SK-N-SH treated with all-trans-retinoic acid at 6 μM for 48 hours (cell line): Measurements from ENCODE around the gene C2orf81.
"Not testable (repeated sequence)": the region's sequence is repeated elsewhere in the genome, so short reads cannot be mapped to it uniquely, and the experiment has no call there.

Source experiments
- ATAC-seq: fragments of 200-7000 bp; cut with Tn5 transposase; 3 replicates; pipeline ENCODE4 v1.9.1; 2020; ENCODE audit warnings: mild to moderate bottlenecking, moderate library complexity
- ARNTL ChIP-seq: fragments of 450-650 bp; formaldehyde crosslinking; IDR thresholded peaks from 2 replicates; pipeline ENCODE4 v1.5.0; 2020; ENCODE audit warnings: low read depth, mild to moderate bottlenecking, moderate library complexity, borderline replicate concordance
- BACH2 ChIP-seq: fragments of 250-450 bp; sonication (Bioruptor Pico); IDR thresholded peaks from 2 replicates; pipeline ENCODE4 v1.9.0; 2021; ENCODE audit warnings: mild to moderate bottlenecking, borderline replicate concordance
- CREB5 ChIP-seq: fragments of 250-450 bp; sonication (Bioruptor Pico); IDR thresholded peaks from 2 replicates; pipeline ENCODE4 v1.5.1; 2020; ENCODE audit warnings: low read depth, mild to moderate bottlenecking, moderate library complexity
- CSDC2 ChIP-seq: fragments of 250-450 bp; sonication (Bioruptor Pico); IDR thresholded peaks from 2 replicates; pipeline ENCODE4 v1.5.0; 2020; ENCODE audit warnings: mild to moderate bottlenecking, moderate library complexity
- CSRNP3 ChIP-seq: fragments of 250-450 bp; sonication (Bioruptor Pico); IDR thresholded peaks from 2 replicates; pipeline ENCODE4 v1.5.1; 2021; ENCODE audit warnings: mild to moderate bottlenecking, moderate library complexity
- ESRRG ChIP-seq: fragments of 250-450 bp; sonication (Bioruptor Pico); IDR thresholded peaks from 2 replicates; pipeline ENCODE4 v1.6.1; 2021; ENCODE audit warnings: mild to moderate bottlenecking
- GLIS3 ChIP-seq: fragments of 250-450 bp; sonication (Bioruptor Pico); IDR thresholded peaks from 2 replicates; pipeline ENCODE4 v1.5.0; 2020; ENCODE audit warnings: mild to moderate bottlenecking, moderate library complexity
- ISL1 ChIP-seq: fragments of 250-450 bp; sonication (Bioruptor Pico); IDR thresholded peaks from 2 replicates; pipeline ENCODE4 v2.1.2; 2022; ENCODE audit warnings: mild to moderate bottlenecking, moderate library complexity
- OSR1 ChIP-seq: fragments of 250-450 bp; sonication (Bioruptor Pico); IDR thresholded peaks from 2 replicates; pipeline ENCODE4 v1.8.0; 2022; ENCODE audit warnings: moderate library complexity, mild to moderate bottlenecking, inconsistent platforms
- POU6F1 ChIP-seq: fragments of 250-450 bp; sonication (Bioruptor Pico); IDR thresholded peaks from 2 replicates; pipeline ENCODE4 v1.8.0; 2021; ENCODE audit warnings: low read depth, mild to moderate bottlenecking, moderate library complexity, borderline replicate concordance
- RARB ChIP-seq: fragments of 250-450 bp; sonication (Bioruptor Pico); IDR thresholded peaks from 2 replicates; pipeline ENCODE4 v1.8.0; 2021; ENCODE audit warnings: mild to moderate bottlenecking, moderate library complexity
- SNAI2 ChIP-seq: fragments of 250-450 bp; sonication (Bioruptor Pico); IDR thresholded peaks from 2 replicates; pipeline ENCODE4 v1.5.0; 2020; ENCODE audit warnings: mild to moderate bottlenecking, moderate library complexity
- TOX ChIP-seq: fragments of 250-450 bp; sonication (Bioruptor Pico); IDR thresholded peaks from 2 replicates; pipeline ENCODE4 v1.8.0; 2021; ENCODE audit warnings: mild to moderate bottlenecking, moderate library complexity, borderline replicate concordance
- TSHZ2 ChIP-seq: fragments of 250-450 bp; sonication (Bioruptor Pico); IDR thresholded peaks from 2 replicates; pipeline ENCODE4 v1.5.0; 2020; ENCODE audit warnings: mild to moderate bottlenecking, moderate library complexity
- ZC3H10 ChIP-seq: fragments of 250-450 bp; sonication (Bioruptor Pico); IDR thresholded peaks from 2 replicates; pipeline ENCODE4 v1.5.1; 2021; ENCODE audit warnings: mild to moderate bottlenecking, moderate library complexity
- ZFP3 ChIP-seq: fragments of 250-450 bp; sonication (Bioruptor Pico); IDR thresholded peaks from 2 replicates; pipeline ENCODE4 v1.5.0; 2020; ENCODE audit warnings: mild to moderate bottlenecking, moderate library complexity
- ZFP30 ChIP-seq: fragments of 450-650 bp; formaldehyde crosslinking; IDR thresholded peaks from 2 replicates; pipeline ENCODE4 v1.5.0; 2022; ENCODE audit warnings: mild to moderate bottlenecking, moderate library complexity
- ZNF565 ChIP-seq: fragments of 450-650 bp; formaldehyde crosslinking; conservative IDR thresholded peaks from 2 replicates; pipeline ENCODE4 v1.5.0; 2020; ENCODE audit warnings: low read depth, mild to moderate bottlenecking, moderate library complexity
- ZNF70 ChIP-seq: fragments of 450-650 bp; formaldehyde crosslinking; IDR thresholded peaks from 2 replicates; pipeline ENCODE4 v1.5.0; 2020; ENCODE audit warnings: mild to moderate bottlenecking, moderate library complexity
- ZNF8 ChIP-seq: fragments of 450-650 bp; formaldehyde crosslinking; IDR thresholded peaks from 2 replicates; pipeline ENCODE4 v1.5.0; 2020; ENCODE audit warnings: mild to moderate bottlenecking, moderate library complexity

Gene C2orf81

GRCh38 chr2:74444498-74445318, 23.3 kb upstream of the C2orf81 start:
- TF ChIP-seq ZNF565 (CRISPR knock-in tag) (no peak), ESRRG (CRISPR knock-in tag) (no peak), ARNTL (no peak), RARB (CRISPR knock-in tag) (no peak), BACH2 (no peak), ISL1 (no peak), SNAI2 (CRISPR knock-in tag) (no peak), TSHZ2 (CRISPR knock-in tag) (no peak), ZNF70 (no peak), OSR1 (CRISPR knock-in tag) (no peak), POU6F1 (CRISPR knock-in tag) (no peak)
- no peak for ATAC-seq

GRCh38 chr2:74442483-74443297, 21.3 kb upstream of the C2orf81 start:
- not testable (repeated sequence) for ATAC-seq

GRCh38 chr2:74441690-74442482, 20.5 kb upstream of the C2orf81 start, which contains the start of gene RTKN:
Gene RTKN (minus strand): TSS chr2:74441937. CDS start chr2:74441816, 121 bp downstream.
- no peak for ATAC-seq
- TF ChIP-seq POU6F1 (CRISPR knock-in tag) (no peak), SNAI2 (CRISPR knock-in tag) (no peak), GLIS3 (no peak), TOX (CRISPR knock-in tag) (no peak), ZNF70 (no peak), RARB (CRISPR knock-in tag) (no peak), ZFP30 (no peak), CREB5 (CRISPR knock-in tag) (no peak), TSHZ2 (CRISPR knock-in tag) (no peak), CSDC2 (CRISPR knock-in tag) (no peak), ZFP3 (CRISPR knock-in tag) (no peak), BACH2 (no peak), CSRNP3 (CRISPR knock-in tag) (no peak), OSR1 (CRISPR knock-in tag) (no peak), ZC3H10 (CRISPR knock-in tag) (no peak), ZNF8 (CRISPR knock-in tag) (no peak)
